Epithelial cell of proximal tubule (primary cell): ENCODE results near the gene TIMM23B. TPM values are rescaled to one million over a fixed set of nuclear protein-coding genes. Genes with fewer than 3 reads are reported as not detected.
"Not testable (repeated sequence)": the region's sequence is repeated elsewhere in the genome, so short reads cannot be mapped to it uniquely, and the experiment has no call there.

Experiments used
- DNase-seq: peaks from one replicate; pipeline ENCODE4 v3.0.0-alpha.2; 2011; ENCODE audit warnings: low read depth
- H3K4me3 ChIP-seq: 2 replicates; pipeline ENCODE4 v1.5.1; 2011; ENCODE audit warnings: low read depth, mild to moderate bottlenecking, low read length
- total RNA-seq: library from RNA; depleted of rRNA; stranded (reverse); fragments of >200 nt; gene quantifications from 2 replicates; pipeline ENCODE4 v1.2.3, GENCODE V29; 2015

Gene TIMM23B, protein sequence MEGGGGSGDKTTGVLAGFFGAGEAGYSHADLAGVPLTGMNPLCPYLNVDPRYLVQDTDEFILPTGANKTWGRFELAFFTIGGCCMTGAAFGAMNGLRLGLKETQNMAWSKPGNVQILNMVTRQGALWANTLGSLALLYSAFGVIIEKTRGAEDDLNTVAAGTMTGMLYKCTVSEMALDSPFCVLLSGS
- 10.6 and 12.8 TPM in 2 replicates for total RNA-seq

- not testable (repeated sequence) for DNase-seq
Observed at GRCh38 chr10:49941447-49942338, at the start of gene TIMM23B, which contains the start of gene PARG. Gene TIMM23B (plus strand): TSS chr10:49942053. CDS start chr10:49942195, 142 bp downstream. Gene PARG (minus strand): TSS chr10:49942027. CDS start chr10:49941725, 302 bp downstream.

GRCh38 chr10:49899999-49900398 is 41.9 kb upstream of the TIMM23B start:
- DNase-seq, H3K4me3 ChIP-seq: not testable (repeated sequence)

More at GRCh38 chr10:49941447-49942338, at the start of gene TIMM23B, which contains the start of gene PARG:
- H3K4me3 ChIP-seq = peak within 1 kb of the TSS; percentile 58

DNA sequence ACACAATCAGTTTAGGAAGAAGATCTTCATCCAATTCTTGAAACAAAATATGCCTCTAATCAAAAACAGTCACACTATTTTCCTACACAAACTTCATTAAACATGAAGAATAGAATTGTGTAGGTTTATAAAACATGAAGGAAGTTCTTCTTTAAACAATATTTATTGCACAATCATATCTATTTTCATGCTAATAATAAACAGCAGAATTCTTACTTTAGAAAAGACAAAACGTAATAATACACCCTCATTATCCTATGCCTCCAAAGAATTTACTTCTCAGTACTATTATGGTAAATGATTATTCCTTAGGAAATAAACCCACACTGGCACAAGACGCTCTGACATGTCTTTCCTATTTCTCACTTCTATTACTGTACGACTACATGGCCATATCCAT is 41.4 kb upstream of the TIMM23B start:
- not testable (repeated sequence) for DNase-seq, H3K4me3 ChIP-seq

- not testable (repeated sequence) for DNase-seq, H3K4me3 ChIP-seq
Observed at GRCh38 chr10:49903829-49904228, 38.0 kb upstream of the TIMM23B start.

DNA sequence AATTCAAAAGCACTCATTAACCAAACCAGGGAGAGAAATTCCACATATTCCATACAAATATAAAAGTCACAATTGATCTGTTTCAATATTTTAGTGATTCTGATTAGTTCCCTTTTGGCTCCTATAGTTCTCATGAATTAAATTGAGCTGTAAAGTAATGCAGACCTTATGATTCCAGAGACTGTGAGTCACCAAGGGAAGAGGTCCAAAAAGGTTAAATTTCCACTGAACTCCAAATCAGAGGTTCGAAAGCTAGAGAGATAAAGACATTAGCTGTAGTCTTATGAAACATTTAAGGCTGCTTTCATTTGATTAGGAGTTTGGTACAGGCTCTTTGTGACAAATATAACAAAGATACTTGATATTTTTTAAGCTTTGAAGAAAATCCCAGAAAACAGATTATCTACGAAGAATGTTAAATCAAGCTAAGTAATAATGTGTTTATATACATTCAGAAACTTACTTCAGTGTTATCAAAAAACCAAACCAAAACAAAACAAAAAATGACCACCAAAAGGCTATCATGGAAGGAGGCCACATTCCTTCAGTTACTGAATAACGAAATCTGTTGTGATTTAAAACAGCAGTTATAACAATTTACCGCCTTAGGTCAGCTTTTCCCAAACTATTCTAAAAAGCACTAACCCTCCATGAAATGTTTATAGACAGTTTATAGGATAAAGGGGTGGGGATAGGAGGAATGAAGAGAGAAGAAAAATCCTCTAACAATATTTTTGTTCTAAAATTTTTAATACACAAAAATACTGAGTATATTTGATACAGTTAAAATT is 33.4 kb upstream of the TIMM23B start:
- DNase-seq, H3K4me3 ChIP-seq: not testable (repeated sequence)

- H3K4me3 ChIP-seq = not testable (repeated sequence)
Observed at GRCh38 chr10:49910295-49910694, 31.6 kb upstream of the TIMM23B start.

GRCh38 chr10:49916451-49916850 is 25.4 kb upstream of the TIMM23B start:
- not testable (repeated sequence) for DNase-seq, H3K4me3 ChIP-seq

More at GRCh38 chr10:49910295-49910694, 31.6 kb upstream of the TIMM23B start:
- not testable (repeated sequence) for DNase-seq

GRCh38 chr10:49917927-49918326 is 23.9 kb upstream of the TIMM23B start:
- H3K4me3 ChIP-seq, DNase-seq: not testable (repeated sequence)

- DNase-seq, H3K4me3 ChIP-seq: not testable (repeated sequence)
Observed at GRCh38 chr10:49922041-49922440, 19.8 kb upstream of the TIMM23B start.

DNA sequence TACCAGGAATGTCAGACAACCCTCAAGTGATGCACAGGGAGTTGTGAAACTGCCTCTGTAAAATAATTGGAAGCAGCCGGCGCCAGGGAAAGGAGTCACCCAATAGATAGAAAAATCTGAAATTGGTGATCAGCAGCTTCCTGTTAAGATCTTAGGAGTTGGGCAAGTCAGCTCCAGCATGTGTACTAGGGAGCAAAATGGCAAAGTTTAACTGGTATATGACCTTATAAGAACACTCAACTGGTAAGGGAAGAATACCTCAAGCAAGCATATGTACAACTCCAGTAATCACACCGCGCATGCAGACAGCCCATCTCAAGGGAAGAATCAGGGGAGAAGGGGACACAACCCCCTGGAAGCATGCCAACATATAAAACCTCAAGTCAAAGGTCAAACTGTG is 18.3 kb upstream of the TIMM23B start:
- not testable (repeated sequence) for DNase-seq, H3K4me3 ChIP-seq

GRCh38 chr10:49931276-49931675 is 10.6 kb upstream of the TIMM23B start:
- DNase-seq, H3K4me3 ChIP-seq: not testable (repeated sequence)

GRCh38 chr10:49931959-49932728 is 9.7 kb upstream of the TIMM23B start:
- not testable (repeated sequence) for H3K4me3 ChIP-seq, DNase-seq

GRCh38 chr10:49942339-49942705 is 469 bp downstream of the TIMM23B start:
- H3K4me3 ChIP-seq = peak overlapping the region; percentile 58
- DNase-seq = not testable (repeated sequence)

- not testable (repeated sequence) for H3K4me3 ChIP-seq, DNase-seq
Observed at GRCh38 chr10:49943607-49944006, 1.8 kb downstream of the TIMM23B start.

DNA sequence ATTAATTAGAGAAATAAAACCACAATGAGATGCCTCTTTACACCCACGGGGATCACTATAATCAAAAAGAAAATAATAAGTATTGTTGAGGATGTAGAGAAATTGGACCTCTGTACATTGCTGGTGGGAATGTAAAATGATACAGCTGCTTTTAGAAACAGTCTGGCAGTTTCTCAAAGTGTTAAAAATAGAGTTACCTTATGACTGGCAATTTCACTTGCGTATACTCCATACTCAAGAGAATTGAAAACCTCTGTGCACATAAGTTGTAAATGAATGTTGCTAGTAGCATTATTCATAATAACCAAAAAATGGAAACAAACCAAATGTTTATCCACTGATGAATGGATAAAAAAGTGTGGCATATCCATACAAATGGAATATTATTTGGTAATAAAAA is 6.3 kb downstream of the TIMM23B start:
- not testable (repeated sequence) for DNase-seq, H3K4me3 ChIP-seq

DNA sequence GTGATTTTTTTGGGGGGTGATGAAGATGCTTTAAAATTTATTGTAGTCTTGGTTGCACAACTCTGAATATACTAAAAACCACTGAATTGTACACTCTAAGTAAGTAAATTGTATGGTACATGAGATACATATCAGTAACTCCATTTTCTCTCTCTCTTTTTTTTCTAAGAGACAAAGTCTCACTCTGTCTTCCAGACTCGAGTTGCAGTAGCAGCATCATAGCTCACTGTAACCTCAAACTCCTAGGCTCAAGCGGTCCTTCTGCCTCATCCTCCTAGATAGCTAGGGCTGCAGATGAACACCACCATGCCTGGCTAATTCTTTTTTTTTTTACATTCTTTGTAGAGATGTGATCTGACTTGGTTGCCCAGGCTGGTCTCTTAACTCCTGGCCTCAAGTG is 6.9 kb downstream of the TIMM23B start:
- not testable (repeated sequence) for DNase-seq, H3K4me3 ChIP-seq

DNA sequence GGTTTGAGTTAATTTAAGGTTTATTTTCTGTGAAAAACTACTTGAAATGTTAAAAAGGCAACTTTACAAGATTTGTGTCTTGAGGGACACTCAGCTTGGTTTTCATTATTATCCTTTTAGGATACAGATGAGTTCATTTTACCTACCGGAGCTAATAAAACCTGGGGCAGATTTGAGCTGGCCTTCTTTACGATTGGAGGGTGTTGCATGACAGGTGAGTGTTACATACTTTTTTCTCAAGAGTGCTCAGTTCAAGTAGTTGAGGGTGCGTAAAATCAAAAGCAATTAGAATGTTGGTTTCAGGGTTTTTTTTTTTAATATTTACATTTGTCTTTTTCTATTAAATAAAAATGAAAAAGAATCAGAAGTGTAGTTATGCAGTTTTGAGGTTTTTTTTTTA is 10.2 kb downstream of the TIMM23B start:
- not testable (repeated sequence) for H3K4me3 ChIP-seq, DNase-seq

DNA sequence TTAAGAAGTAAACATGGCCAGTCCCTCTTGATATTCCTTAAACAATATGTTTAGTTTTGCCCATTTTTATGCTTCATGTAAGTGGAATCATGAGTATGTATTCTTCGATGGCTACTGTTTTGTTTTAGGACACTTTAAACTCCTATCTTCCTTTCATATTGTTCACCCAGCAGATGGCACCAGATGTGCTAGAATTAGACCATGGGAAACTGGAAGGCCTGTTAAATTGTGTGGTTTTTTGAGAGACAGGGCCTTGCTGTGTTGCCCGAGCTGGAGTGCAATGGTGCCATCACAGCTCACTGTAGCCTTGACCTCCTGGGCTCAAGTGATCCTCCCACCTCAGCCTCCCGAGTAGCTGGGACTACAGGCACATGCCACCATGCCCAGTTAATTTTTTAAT is 11.3 kb downstream of the TIMM23B start:
- not testable (repeated sequence) for H3K4me3 ChIP-seq, DNase-seq
